ENCODE results near the gene PARVB. TPM values are rescaled to one million over a fixed set of nuclear protein-coding genes. Genes with fewer than 3 reads are reported as not detected.
A peak's percentile ranks its signal among the peaks of the same experiment; 100 is the strongest.

PARVB gene
- total RNA-seq, 4 donors from 2014 or later = 33.5 to 73.5 (median 41.5) TPM

DNA sequence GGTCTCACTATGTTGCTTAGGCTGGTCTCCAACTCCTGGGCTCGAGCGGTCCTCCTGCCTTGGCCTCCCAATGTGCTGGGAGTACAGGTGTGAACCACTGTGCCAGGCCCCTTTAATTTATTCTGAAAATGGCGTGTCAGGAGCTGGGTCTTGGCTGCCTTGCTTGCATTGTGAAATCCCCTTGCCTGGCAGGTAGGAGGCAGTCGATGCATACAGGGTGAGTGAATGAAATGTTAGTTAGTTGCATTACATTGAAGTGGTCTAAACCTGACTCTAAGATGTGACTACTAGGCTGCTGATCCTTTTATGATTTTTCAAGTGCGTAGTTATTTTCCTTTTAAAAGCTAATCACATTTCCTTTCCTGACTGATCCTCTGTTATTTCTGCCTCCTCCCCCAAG lies 42.9 kb downstream of the PARVB start:
- TF ChIP-seq, protein P1, sequence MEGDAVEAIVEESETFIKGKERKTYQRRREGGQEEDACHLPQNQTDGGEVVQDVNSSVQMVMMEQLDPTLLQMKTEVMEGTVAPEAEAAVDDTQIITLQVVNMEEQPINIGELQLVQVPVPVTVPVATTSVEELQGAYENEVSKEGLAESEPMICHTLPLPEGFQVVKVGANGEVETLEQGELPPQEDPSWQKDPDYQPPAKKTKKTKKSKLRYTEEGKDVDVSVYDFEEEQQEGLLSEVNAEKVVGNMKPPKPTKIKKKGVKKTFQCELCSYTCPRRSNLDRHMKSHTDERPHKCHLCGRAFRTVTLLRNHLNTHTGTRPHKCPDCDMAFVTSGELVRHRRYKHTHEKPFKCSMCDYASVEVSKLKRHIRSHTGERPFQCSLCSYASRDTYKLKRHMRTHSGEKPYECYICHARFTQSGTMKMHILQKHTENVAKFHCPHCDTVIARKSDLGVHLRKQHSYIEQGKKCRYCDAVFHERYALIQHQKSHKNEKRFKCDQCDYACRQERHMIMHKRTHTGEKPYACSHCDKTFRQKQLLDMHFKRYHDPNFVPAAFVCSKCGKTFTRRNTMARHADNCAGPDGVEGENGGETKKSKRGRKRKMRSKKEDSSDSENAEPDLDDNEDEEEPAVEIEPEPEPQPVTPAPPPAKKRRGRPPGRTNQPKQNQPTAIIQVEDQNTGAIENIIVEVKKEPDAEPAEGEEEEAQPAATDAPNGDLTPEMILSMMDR (IDR thresholded peaks at IDR 0.05) = no peak
- TF ChIP-seq EP300 (IDR thresholded peaks at IDR 0.05) (no peak), POLR2A (IDR thresholded peaks at IDR 0.05) (no peak)
- DNase-seq (ENCODE audit: low spot score in 2 of 2) = no peak
- Histone ChIP-seq H3K9me3 (no peaks in the 10 kb centered on the region), H3K36me3 (no peaks in the 10 kb centered on the region), H3K27ac (no peak overlapping the region), H3K4me1 (peaks cover 0 to 4% (median 0%) of the 10 kb centered on the region in 4 donors), H3K4me3 (no peak overlapping the region), H3K27me3 (no peaks in the 10 kb centered on the region)
- 82 to 91% methylated on average over 5 of the region's 5 CpGs for WGBS, 2 donors

DNA sequence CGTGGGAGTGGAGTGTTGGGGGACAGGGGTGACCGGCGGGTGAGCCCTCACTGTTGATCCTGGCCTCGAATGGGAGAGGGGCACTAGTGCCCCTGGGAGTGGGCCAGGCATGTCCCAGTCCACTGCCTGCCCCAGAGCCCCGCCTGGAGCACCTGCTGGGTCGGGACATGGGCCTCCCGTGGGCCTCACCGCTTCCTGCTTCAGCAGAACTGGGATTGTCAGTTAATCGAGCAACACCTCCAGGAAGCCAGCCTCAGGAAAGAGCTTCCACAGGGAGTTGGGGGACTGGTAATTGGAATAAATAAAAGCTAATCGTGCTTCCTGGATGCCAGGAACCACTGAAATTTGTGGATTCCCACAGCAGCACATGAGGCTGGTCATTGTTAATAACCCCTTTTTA lies 43.8 kb downstream of the PARVB start:
- WGBS, 2 donors = 60 to 63% methylated on average over 10 of the region's 10 CpGs
- Histone ChIP-seq H3K9me3 (no peaks in the 10 kb centered on the region), H3K27ac (no peak overlapping the region), H3K4me3 (no peak overlapping the region), H3K36me3 (no peaks in the 10 kb centered on the region), H3K27me3 (no peaks in the 10 kb centered on the region), H3K4me1 (peaks cover 0 to 4% (median 0%) of the 10 kb centered on the region in 4 donors)
- TF ChIP-seq, protein P1 (IDR thresholded peaks at IDR 0.05) = no peak
- TF ChIP-seq POLR2A (IDR thresholded peaks at IDR 0.05) (no peak), EP300 (IDR thresholded peaks at IDR 0.05) (no peak)
- no peak for DNase-seq (ENCODE audit: low spot score in 2 of 2)

DNA sequence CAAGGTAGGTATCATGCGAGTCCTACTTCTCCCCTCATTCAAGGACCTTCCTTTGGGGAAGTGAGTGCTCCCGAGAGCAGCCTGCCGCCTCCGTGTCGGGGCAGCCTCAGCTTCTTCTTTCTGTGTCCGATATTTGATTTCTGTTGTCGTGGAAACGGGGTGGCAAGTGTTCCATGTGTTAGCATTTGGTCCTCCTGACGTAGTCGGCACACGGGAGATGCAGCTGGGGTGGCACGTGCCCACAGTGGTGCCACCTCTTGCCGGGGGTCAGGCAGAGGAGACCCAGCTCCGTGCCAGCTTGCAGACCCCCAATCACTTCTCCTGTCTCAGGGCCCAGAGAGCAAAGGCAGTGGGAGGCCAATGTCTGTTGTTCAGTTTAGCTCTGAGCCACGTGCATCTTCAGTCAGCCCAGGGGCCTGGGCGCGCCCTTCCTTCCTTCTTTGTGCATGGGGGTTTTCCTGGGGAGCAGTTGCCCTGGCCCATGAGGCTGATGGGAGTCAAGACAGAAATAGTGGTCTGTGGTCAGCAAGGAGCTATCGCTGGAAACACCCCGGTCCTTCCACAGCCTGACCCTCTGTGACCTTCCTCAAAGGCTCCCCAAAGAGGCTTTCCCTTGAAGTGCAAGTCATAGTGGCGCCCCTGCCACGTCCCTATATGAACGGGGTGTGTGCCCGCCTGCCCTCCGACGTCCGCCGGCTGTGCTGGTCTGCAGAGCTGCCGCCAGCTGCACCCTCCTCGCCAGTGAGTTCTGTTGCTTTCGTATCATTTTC lies 44.5 kb downstream of the PARVB start:
- no peaks in the 10 kb centered on the region for H3K9me3 ChIP-seq
- TF ChIP-seq, protein P1 (IDR thresholded peaks at IDR 0.05) = no peak
- TF ChIP-seq POLR2A (IDR thresholded peaks at IDR 0.05) (no peak), EP300 (IDR thresholded peaks at IDR 0.05) (peak in 1 of 2 donors; percentile 22)
- no peaks in the 10 kb centered on the region for H3K27me3 ChIP-seq
- WGBS, 2 donors = 69 to 71% methylated on average over 29 to 30 of the region's 30 CpGs
- no peaks in the 10 kb centered on the region for H3K36me3 ChIP-seq
- H3K27ac ChIP-seq = no peak overlapping the region
- no peak overlapping the region for H3K4me3 ChIP-seq
- DNase-seq (ENCODE audit: low spot score in 2 of 2) = no peak
- peaks cover 0 to 4% (median 0%) of the 10 kb centered on the region in 4 donors for H3K4me1 ChIP-seq

DNA sequence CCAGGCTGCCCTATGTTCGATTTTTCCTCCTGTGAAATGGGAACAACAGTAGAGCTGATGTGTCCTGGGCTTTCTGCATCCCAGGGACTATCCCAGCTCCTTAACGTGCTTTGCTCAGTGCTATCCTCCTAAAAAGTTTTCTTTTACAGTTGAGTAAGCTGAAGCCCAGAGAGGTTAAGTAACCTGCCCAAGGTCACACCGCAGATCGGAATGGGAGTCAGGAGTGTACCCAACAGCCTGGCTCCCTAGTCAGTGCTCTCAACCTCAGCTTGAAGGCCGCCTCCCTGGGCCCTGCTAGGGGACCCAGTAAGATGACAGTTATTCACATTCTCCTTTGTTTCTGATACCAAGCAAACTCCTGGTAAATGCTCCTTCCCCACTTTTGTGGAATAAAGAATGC lies 45.9 kb downstream of the PARVB start:
- no peak for DNase-seq (ENCODE audit: low spot score in 2 of 2)
- H3K27me3 ChIP-seq = no peaks in the 10 kb centered on the region
- TF ChIP-seq EP300 (IDR thresholded peaks at IDR 0.05) = no peak
- TF ChIP-seq, protein P1 (IDR thresholded peaks at IDR 0.05) = no peak
- no peak for TF ChIP-seq POLR2A (IDR thresholded peaks at IDR 0.05)
- H3K4me3 ChIP-seq = no peak overlapping the region
- no peaks in the 10 kb centered on the region for H3K9me3 ChIP-seq
- H3K27ac ChIP-seq = no peak overlapping the region
- H3K4me1 ChIP-seq = peaks cover 0 to 4% (median 0%) of the 10 kb centered on the region in 4 donors
- WGBS, 2 donors = 86 to 94% methylated on average over 5 of the region's 5 CpGs
- H3K36me3 ChIP-seq = no peaks in the 10 kb centered on the region

DNA sequence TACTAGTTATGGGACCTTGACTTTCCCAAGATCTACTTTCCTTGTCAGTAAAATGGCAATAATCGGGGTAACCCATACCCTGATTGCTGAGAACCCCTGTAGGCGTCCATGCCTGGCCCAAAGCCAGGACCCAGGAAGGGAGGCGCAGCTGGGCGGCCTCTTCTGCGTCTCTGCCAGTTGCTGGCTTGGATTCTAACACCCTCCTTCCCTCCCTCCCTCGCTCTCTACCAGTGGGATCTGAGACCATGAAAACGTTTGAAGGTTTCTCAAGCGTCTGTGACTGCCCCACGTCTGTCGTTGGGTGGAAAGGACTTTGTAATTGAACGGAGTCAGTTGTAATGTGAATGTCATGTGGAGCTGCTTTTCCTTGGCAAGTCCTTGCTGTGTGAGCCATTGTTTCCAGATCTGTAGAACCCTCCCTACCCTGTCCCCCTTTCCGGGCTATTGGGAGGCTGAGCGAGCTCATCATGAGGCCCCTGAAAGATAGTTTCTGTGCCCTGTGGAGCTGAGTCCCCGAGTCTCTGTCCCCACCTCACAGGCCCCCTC lies 47.8 kb downstream of the PARVB start:
- no peak for DNase-seq (ENCODE audit: low spot score in 2 of 2)
- no peaks in the 10 kb centered on the region for H3K9me3 ChIP-seq
- 60 to 64% methylated on average over 14 of the region's 14 CpGs for WGBS, 2 donors
- no peak overlapping the region for H3K27ac ChIP-seq
- no peaks in the 10 kb centered on the region for H3K36me3 ChIP-seq
- H3K4me1 ChIP-seq = peaks cover 0 to 4% (median 0%) of the 10 kb centered on the region in 4 donors
- TF ChIP-seq, protein P1 (IDR thresholded peaks at IDR 0.05) = no peak
- TF ChIP-seq POLR2A (IDR thresholded peaks at IDR 0.05) (no peak), EP300 (IDR thresholded peaks at IDR 0.05) (no peak)
- H3K4me3 ChIP-seq = no peak overlapping the region
- no peaks in the 10 kb centered on the region for H3K27me3 ChIP-seq
